Neural cell (in vitro differentiated cells): Measurements from ENCODE around the gene ZDHHC16.

Source experiments
- EZH2 ChIP-seq: fragments of 200-600, 300-800 bp; shearing (Covaris generic), sonication (generic); IDR thresholded peaks from 2 replicates; pipeline ENCODE4 v1.6.1; 2014; ENCODE audit warnings: antibody characterized with exemption, low read length, borderline replicate concordance, mild to moderate bottlenecking; ENCODE audit not compliant: insufficient read depth, poor library complexity, severe bottlenecking
- REST ChIP-seq: IDR thresholded peaks from 2 replicates; pipeline ENCODE4 v1.6.1; 2012; ENCODE audit warnings: borderline replicate concordance

- TF ChIP-seq REST (no peak), EZH2 (no peak)
These were observed 54.3 kb downstream of the ZDHHC16 start for GRCh38 chr10:97500297-97500575.
